Measurements from ENCODE around the gene ARAP1.
"Not testable (repeated sequence)": the region's sequence is repeated elsewhere in the genome, so short reads cannot be mapped to it uniquely, and the experiment has no call there.

The ARAP1 gene

GRCh38 chr11:72792437-72793021, 40.3 kb upstream of the ARAP1 start:
- in situ Hi-C loops (cut with HindIII; ENCODE audit: low pct_ligation_motif_present, low sequenced_read_pairs) = no loop called here
- no peak for DNase-seq
- H3K36me3 ChIP-seq (replicated peaks) = no peaks in the 10 kb centered on the region
- TF ChIP-seq, protein P1, sequence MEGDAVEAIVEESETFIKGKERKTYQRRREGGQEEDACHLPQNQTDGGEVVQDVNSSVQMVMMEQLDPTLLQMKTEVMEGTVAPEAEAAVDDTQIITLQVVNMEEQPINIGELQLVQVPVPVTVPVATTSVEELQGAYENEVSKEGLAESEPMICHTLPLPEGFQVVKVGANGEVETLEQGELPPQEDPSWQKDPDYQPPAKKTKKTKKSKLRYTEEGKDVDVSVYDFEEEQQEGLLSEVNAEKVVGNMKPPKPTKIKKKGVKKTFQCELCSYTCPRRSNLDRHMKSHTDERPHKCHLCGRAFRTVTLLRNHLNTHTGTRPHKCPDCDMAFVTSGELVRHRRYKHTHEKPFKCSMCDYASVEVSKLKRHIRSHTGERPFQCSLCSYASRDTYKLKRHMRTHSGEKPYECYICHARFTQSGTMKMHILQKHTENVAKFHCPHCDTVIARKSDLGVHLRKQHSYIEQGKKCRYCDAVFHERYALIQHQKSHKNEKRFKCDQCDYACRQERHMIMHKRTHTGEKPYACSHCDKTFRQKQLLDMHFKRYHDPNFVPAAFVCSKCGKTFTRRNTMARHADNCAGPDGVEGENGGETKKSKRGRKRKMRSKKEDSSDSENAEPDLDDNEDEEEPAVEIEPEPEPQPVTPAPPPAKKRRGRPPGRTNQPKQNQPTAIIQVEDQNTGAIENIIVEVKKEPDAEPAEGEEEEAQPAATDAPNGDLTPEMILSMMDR (IDR thresholded peaks at IDR 0.05; ENCODE audit: low read depth, low read length, missing control alignments) = no peak
- no peak overlapping the region for H3K4me3 ChIP-seq (ENCODE audit: low read depth, low read length)
- no peaks in the 10 kb centered on the region for H3K27me3 ChIP-seq (replicated peaks)
- H3K27ac ChIP-seq = no peak overlapping the region

DNA sequence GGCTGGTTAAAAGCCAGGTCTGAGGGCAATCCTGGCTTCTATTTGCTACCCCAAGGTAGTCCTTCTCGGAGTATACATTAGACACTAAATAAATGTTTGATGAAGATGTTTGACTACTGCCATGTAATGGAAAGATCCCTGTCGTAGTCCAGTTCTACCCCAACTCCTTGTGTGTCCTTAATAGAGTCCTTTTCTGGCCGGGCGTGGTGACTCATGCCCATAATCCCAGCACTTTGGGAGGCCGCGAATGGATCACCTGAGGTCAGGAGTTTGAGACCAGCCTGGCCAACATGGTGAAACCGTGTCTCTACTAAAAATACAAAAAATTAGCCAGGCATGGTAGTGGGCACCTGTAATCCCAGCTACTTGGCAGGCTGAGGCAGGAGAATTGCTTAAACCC, 39.0 kb upstream of the ARAP1 start:
- H3K36me3 ChIP-seq (replicated peaks); in situ Hi-C loops (cut with HindIII; ENCODE audit: low pct_ligation_motif_present, low sequenced_read_pairs); H3K27ac ChIP-seq; H3K27me3 ChIP-seq (replicated peaks); H3K4me3 ChIP-seq (ENCODE audit: low read depth, low read length); DNase-seq: not testable (repeated sequence)

- in situ Hi-C loops (cut with HindIII; ENCODE audit: low pct_ligation_motif_present, low sequenced_read_pairs) = no loop called here
- Histone ChIP-seq H3K27ac (no peak overlapping the region), H3K27me3 (replicated peaks) (no peaks in the 10 kb centered on the region), H3K4me3 (ENCODE audit: low read depth, low read length) (no peak overlapping the region), H3K36me3 (replicated peaks) (no peaks in the 10 kb centered on the region)
- peak; percentile 38 for DNase-seq
- TF ChIP-seq, protein P1 (IDR thresholded peaks at IDR 0.05; ENCODE audit: low read depth, low read length, missing control alignments) = no peak
These were observed 37.4 kb upstream of the ARAP1 start for GRCh38 chr11:72789493-72790131.

DNA sequence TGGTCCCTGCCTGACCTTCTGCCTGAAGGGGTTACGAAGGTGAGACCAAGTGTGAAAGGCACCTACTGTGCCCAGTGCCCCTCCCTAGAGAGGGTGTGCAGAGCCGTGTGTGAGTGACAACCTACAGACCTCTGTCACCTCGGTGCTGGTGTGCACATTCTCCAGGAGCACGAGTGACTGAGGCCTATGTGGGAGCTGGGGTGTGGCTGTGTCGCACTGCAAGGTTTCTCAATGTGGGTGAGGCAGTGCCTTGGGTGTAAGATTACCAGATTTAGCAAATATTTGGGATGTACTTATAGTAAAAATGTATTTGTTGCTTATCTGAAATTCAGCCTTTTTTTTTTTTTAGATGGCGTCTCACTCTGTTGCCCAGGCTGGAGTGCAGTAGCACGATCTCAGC, 36.0 kb upstream of the ARAP1 start:
- TF ChIP-seq, protein P1 (IDR thresholded peaks at IDR 0.05; ENCODE audit: low read depth, low read length, missing control alignments) = no peak
- no peak overlapping the region for H3K27ac ChIP-seq

GRCh38 chr11:72787216-72788104, 35.3 kb upstream of the ARAP1 start:
- no peak overlapping the region for H3K4me3 ChIP-seq (ENCODE audit: low read depth, low read length)
- no peak for DNase-seq
- no peak overlapping the region for H3K27ac ChIP-seq
- TF ChIP-seq, protein P1 (IDR thresholded peaks at IDR 0.05; ENCODE audit: low read depth, low read length, missing control alignments) = peak; percentile 14
- H3K36me3 ChIP-seq (replicated peaks) = no peaks in the 10 kb centered on the region
- H3K27me3 ChIP-seq (replicated peaks) = no peaks in the 10 kb centered on the region
- in situ Hi-C loops (cut with HindIII; ENCODE audit: low pct_ligation_motif_present, low sequenced_read_pairs) = no loop called here

More for the DNA sequence above, 36.0 kb upstream of the ARAP1 start:
- DNase-seq = no peak
- H3K36me3 ChIP-seq (replicated peaks) = no peaks in the 10 kb centered on the region
- H3K27me3 ChIP-seq (replicated peaks) = no peaks in the 10 kb centered on the region
- no peak overlapping the region for H3K4me3 ChIP-seq (ENCODE audit: low read depth, low read length)
- in situ Hi-C loops (cut with HindIII; ENCODE audit: low pct_ligation_motif_present, low sequenced_read_pairs) = no loop called here
